Gastrocnemius medialis (tissue), 4 donors: Measurements from ENCODE around the gene MOB3C.

ENCODE experiments used
- POLR2A ChIP-seq, 2 donors: fragments of 450-650 bp; IDR thresholded peaks; one replicate each; pipeline ENCODE4 v1.6.1; 2017; ENCODE audit warnings: antibody characterized with exemption in 2 of 2, mild to moderate bottlenecking in 2 of 2, moderate library complexity in 2 of 2
- TF ChIP-seq, protein P1 (sequence below), 5 experiments: fragments of 450-650 bp in 3 of 5; fragments of 200-600 bp in 2 of 5; sonication (generic) in 2 of 5; IDR thresholded peaks in 4 of 5; conservative IDR thresholded peaks in 1 of 5; 1 replicate in 4 of 5; 2 replicates in 1 of 5; pipeline ENCODE4 v1.5.1; 2016 to 2019; ENCODE audit warnings: antibody characterized with exemption in 5 of 5, mild to moderate bottlenecking in 3 of 5, moderate library complexity in 3 of 5

DNA sequence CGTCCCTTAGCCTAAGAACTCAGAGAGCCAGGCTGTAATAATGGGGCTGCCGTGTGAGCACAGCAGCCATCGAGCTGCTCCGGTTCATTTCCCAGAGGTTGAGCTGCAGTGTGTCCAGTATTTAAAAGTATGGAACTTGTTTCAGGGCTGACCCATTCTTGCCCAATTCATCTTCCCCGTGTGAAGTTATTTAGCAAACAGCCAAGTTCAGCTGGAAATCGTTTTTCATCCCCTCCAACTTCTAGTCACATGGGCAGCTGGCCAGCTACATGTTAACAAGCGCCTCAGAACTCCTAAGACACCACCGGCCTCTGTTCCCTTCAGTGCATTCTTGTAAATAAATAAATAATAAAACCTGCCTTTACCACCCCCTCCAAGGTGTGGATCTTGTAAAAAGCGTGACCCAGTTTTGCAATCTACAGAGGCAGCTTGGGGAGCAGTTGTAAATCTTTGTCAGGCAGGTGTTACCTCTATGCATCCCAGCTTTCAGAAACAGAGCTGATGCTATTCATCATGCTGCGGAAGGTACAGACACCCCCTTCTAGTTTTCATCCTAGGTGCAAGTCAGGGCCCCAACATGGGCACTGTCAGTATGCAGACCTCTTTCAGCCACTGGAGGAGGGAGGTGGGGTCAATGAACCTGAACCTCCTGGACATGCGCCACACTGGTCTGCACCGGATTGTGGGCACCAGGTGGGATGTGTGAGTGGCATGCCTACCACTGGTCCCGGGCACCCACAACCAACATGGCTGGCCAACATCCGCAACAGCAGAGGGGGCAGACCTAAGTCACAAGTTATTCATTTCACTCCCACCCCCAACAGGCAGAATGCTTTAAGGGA lies 46.5 kb downstream of the MOB3C start:
- TF ChIP-seq, protein P1, sequence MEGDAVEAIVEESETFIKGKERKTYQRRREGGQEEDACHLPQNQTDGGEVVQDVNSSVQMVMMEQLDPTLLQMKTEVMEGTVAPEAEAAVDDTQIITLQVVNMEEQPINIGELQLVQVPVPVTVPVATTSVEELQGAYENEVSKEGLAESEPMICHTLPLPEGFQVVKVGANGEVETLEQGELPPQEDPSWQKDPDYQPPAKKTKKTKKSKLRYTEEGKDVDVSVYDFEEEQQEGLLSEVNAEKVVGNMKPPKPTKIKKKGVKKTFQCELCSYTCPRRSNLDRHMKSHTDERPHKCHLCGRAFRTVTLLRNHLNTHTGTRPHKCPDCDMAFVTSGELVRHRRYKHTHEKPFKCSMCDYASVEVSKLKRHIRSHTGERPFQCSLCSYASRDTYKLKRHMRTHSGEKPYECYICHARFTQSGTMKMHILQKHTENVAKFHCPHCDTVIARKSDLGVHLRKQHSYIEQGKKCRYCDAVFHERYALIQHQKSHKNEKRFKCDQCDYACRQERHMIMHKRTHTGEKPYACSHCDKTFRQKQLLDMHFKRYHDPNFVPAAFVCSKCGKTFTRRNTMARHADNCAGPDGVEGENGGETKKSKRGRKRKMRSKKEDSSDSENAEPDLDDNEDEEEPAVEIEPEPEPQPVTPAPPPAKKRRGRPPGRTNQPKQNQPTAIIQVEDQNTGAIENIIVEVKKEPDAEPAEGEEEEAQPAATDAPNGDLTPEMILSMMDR (IDR thresholded peaks at IDR 0.05 in 4 of 5, conservative IDR thresholded peaks at IDR 0.05 in 1 of 5) = no peak
- no peak for TF ChIP-seq POLR2A (IDR thresholded peaks at IDR 0.05)
